ENCODE measurements around the gene NTN1. TPM values are rescaled to one million over a fixed set of nuclear protein-coding genes. Genes with fewer than 3 reads are reported as not detected.

Gene NTN1
- total and polyA plus RNA-seq, 2 of the 13 experiments (the other 11 are each of a cell fraction or from before 2014, with no cell fraction given) = 0.04 to 0.05 TPM

DNA sequence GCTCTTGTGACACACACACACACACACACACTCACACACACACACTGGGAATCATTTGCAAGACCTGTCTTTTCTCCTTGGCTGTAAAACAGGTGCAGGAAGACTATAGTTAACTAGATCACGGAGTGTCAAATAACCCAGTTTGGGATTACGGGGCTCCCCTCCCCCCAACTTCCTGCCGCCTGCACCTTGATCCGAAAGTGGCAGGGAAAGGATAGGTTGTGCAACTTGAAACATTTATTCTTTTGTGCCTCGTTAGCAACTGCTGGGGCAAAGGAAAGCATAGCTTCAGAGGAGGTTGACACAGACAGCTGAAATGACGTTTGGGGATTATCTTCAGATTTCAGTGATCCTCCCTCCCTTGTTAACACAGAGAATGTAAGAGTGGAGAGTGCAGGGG, 149.5 kb downstream of the NTN1 start (continued):
- TF ChIP-seq, protein P1, sequence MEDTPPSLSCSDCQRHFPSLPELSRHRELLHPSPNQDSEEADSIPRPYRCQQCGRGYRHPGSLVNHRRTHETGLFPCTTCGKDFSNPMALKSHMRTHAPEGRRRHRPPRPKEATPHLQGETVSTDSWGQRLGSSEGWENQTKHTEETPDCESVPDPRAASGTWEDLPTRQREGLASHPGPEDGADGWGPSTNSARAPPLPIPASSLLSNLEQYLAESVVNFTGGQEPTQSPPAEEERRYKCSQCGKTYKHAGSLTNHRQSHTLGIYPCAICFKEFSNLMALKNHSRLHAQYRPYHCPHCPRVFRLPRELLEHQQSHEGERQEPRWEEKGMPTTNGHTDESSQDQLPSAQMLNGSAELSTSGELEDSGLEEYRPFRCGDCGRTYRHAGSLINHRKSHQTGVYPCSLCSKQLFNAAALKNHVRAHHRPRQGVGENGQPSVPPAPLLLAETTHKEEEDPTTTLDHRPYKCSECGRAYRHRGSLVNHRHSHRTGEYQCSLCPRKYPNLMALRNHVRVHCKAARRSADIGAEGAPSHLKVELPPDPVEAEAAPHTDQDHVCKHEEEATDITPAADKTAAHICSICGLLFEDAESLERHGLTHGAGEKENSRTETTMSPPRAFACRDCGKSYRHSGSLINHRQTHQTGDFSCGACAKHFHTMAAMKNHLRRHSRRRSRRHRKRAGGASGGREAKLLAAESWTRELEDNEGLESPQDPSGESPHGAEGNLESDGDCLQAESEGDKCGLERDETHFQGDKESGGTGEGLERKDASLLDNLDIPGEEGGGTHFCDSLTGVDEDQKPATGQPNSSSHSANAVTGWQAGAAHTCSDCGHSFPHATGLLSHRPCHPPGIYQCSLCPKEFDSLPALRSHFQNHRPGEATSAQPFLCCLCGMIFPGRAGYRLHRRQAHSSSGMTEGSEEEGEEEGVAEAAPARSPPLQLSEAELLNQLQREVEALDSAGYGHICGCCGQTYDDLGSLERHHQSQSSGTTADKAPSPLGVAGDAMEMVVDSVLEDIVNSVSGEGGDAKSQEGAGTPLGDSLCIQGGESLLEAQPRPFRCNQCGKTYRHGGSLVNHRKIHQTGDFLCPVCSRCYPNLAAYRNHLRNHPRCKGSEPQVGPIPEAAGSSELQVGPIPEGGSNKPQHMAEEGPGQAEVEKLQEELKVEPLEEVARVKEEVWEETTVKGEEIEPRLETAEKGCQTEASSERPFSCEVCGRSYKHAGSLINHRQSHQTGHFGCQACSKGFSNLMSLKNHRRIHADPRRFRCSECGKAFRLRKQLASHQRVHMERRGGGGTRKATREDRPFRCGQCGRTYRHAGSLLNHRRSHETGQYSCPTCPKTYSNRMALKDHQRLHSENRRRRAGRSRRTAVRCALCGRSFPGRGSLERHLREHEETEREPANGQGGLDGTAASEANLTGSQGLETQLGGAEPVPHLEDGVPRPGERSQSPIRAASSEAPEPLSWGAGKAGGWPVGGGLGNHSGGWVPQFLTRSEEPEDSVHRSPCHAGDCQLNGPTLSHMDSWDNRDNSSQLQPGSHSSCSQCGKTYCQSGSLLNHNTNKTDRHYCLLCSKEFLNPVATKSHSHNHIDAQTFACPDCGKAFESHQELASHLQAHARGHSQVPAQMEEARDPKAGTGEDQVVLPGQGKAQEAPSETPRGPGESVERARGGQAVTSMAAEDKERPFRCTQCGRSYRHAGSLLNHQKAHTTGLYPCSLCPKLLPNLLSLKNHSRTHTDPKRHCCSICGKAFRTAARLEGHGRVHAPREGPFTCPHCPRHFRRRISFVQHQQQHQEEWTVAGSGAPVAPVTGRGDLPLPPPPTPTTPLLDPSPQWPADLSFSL (CRISPR knock-in tag; IDR thresholded peaks at IDR 0.05) = peak; percentile 40; the same call in 1 of the 2 replicates
- TF ChIP-seq ZBTB42 (CRISPR knock-in tag; IDR thresholded peaks at IDR 0.05) (no peak), HDAC2 (CRISPR knock-in tag; IDR thresholded peaks at IDR 0.05) (peak; percentile 34; the same call in 1 of the 2 replicates), SALL1 (CRISPR knock-in tag; IDR thresholded peaks at IDR 0.05) (peak; percentile 30; the same call in 1 of the 2 replicates), SSRP1 (CRISPR knock-in tag; IDR thresholded peaks at IDR 0.05) (no peak), ZNF292 (CRISPR knock-in tag; IDR thresholded peaks at IDR 0.05; ENCODE audit: borderline replicate concordance, low read depth) (no peak), HNF4G (IDR thresholded peaks at IDR 0.05; ENCODE audit: borderline replicate concordance, low read depth, low read length) (peak; percentile 38; the same call in 1 of the 2 replicates), HNF4G (CRISPR knock-in tag; IDR thresholded peaks at IDR 0.05; ENCODE audit: borderline replicate concordance, low read depth) (no peak), ZC3H4 (CRISPR knock-in tag; IDR thresholded peaks at IDR 0.05; ENCODE audit: borderline replicate concordance) (no peak), TEAD2 (CRISPR knock-in tag; IDR thresholded peaks at IDR 0.05) (no peak), CEBPB (IDR thresholded peaks at IDR 0.05; ENCODE audit: borderline replicate concordance, low read depth, low read length) (peak; percentile 77), ETV5 (CRISPR knock-in tag; IDR thresholded peaks at IDR 0.05; ENCODE audit: borderline replicate concordance) (peak; percentile 75), ZBTB7A (CRISPR knock-in tag; IDR thresholded peaks at IDR 0.05) (no peak)
- TF ChIP-seq, protein P2, sequence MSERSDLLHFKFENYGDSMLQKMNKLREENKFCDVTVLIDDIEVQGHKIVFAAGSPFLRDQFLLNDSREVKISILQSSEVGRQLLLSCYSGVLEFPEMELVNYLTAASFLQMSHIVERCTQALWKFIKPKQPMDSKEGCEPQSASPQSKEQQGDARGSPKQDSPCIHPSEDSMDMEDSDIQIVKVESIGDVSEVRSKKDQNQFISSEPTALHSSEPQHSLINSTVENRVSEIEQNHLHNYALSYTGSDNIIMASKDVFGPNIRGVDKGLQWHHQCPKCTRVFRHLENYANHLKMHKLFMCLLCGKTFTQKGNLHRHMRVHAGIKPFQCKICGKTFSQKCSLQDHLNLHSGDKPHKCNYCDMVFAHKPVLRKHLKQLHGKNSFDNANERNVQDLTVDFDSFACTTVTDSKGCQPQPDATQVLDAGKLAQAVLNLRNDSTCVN (CRISPR knock-in tag; IDR thresholded peaks at IDR 0.05; ENCODE audit: borderline replicate concordance) = no peak
- TF ChIP-seq, protein P3, sequence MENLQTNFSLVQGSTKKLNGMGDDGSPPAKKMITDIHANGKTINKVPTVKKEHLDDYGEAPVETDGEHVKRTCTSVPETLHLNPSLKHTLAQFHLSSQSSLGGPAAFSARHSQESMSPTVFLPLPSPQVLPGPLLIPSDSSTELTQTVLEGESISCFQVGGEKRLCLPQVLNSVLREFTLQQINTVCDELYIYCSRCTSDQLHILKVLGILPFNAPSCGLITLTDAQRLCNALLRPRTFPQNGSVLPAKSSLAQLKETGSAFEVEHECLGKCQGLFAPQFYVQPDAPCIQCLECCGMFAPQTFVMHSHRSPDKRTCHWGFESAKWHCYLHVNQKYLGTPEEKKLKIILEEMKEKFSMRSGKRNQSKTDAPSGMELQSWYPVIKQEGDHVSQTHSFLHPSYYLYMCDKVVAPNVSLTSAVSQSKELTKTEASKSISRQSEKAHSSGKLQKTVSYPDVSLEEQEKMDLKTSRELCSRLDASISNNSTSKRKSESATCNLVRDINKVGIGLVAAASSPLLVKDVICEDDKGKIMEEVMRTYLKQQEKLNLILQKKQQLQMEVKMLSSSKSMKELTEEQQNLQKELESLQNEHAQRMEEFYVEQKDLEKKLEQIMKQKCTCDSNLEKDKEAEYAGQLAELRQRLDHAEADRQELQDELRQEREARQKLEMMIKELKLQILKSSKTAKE (CRISPR knock-in tag; IDR thresholded peaks at IDR 0.05; ENCODE audit: borderline replicate concordance) = no peak
- TF ChIP-seq, protein P4, sequence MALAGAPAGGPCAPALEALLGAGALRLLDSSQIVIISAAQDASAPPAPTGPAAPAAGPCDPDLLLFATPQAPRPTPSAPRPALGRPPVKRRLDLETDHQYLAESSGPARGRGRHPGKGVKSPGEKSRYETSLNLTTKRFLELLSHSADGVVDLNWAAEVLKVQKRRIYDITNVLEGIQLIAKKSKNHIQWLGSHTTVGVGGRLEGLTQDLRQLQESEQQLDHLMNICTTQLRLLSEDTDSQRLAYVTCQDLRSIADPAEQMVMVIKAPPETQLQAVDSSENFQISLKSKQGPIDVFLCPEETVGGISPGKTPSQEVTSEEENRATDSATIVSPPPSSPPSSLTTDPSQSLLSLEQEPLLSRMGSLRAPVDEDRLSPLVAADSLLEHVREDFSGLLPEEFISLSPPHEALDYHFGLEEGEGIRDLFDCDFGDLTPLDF (CRISPR knock-in tag; IDR thresholded peaks at IDR 0.05) = no peak
- TF ChIP-seq, protein P5, sequence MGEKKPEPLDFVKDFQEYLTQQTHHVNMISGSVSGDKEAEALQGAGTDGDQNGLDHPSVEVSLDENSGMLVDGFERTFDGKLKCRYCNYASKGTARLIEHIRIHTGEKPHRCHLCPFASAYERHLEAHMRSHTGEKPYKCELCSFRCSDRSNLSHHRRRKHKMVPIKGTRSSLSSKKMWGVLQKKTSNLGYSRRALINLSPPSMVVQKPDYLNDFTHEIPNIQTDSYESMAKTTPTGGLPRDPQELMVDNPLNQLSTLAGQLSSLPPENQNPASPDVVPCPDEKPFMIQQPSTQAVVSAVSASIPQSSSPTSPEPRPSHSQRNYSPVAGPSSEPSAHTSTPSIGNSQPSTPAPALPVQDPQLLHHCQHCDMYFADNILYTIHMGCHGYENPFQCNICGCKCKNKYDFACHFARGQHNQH (CRISPR knock-in tag; IDR thresholded peaks at IDR 0.05) = no peak

Measured in HepG2 (cell line).